Osteocyte (in vitro differentiated cells): ENCODE measurements around the gene ABCD2. TPM values are rescaled to one million over a fixed set of nuclear protein-coding genes. Genes with fewer than 3 reads are reported as not detected.

ENCODE experiments used
- DNase-seq: peaks from one replicate; pipeline ENCODE4 v3.0.0; 2021; ENCODE audit warnings: mixed read lengths; ENCODE audit not compliant: unreplicated experiment; ENCODE audit errors: extremely low spot score
- H3K27ac Mint-ChIP-seq: one replicate; pipeline ENCODE4 v1.8.0; 2021; ENCODE audit warnings: mild to moderate bottlenecking, mixed read lengths; ENCODE audit not compliant: unreplicated experiment
- H3K27me3 Mint-ChIP-seq: one replicate; pipeline ENCODE4 v1.8.0; 2021; ENCODE audit warnings: mixed read lengths; ENCODE audit not compliant: unreplicated experiment
- H3K36me3 Mint-ChIP-seq: one replicate; pipeline ENCODE4 v1.8.0; 2021; ENCODE audit warnings: mixed read lengths; ENCODE audit not compliant: unreplicated experiment
- H3K4me1 Mint-ChIP-seq: one replicate; pipeline ENCODE4 v1.8.0; 2021; ENCODE audit warnings: mixed read lengths; ENCODE audit not compliant: unreplicated experiment
- H3K4me3 Mint-ChIP-seq: one replicate; pipeline ENCODE4 v1.8.0; 2021; ENCODE audit warnings: mild to moderate bottlenecking, moderate library complexity, mixed read lengths; ENCODE audit not compliant: unreplicated experiment
- H3K9me3 Mint-ChIP-seq: one replicate; pipeline ENCODE4 v1.8.0; 2021; ENCODE audit warnings: mixed read lengths; ENCODE audit not compliant: unreplicated experiment
- CTCF ChIP-seq: fragments of 200-600 bp; sonication (generic); IDR thresholded peaks from 2 replicates; pipeline ENCODE4 v1.5.0; 2021; ENCODE audit warnings: antibody characterized with exemption, mild to moderate bottlenecking, moderate library complexity
- total RNA-seq: library from RNA; stranded (reverse); gene quantifications from 2 replicates; pipeline ENCODE4 v1.2.1, GENCODE V29; 2021

Gene ABCD2
- total RNA-seq, 1 donor from 2014 or later, result not detected

- no peak for DNase-seq
- no peaks in the 10 kb centered on the region for H3K36me3 Mint-ChIP-seq
- peaks cover 7% of the 10 kb centered on the region for H3K4me1 Mint-ChIP-seq
- H3K27ac Mint-ChIP-seq, result no peak overlapping the region
- TF ChIP-seq CTCF, result no peak
- peaks cover 10% of the 10 kb centered on the region for H3K27me3 Mint-ChIP-seq
- H3K4me3 Mint-ChIP-seq, result no peak overlapping the region
- H3K9me3 Mint-ChIP-seq, result no peaks in the 10 kb centered on the region
Observed at GRCh38 chr12:39620659-39621658, 1.4 kb upstream of the ABCD2 start.

- DNase-seq, result no peak
- no peaks in the 10 kb centered on the region for H3K9me3 Mint-ChIP-seq
- no peak for TF ChIP-seq CTCF
- no peak overlapping the region for H3K27ac Mint-ChIP-seq
- peaks cover 14% of the 10 kb centered on the region for H3K27me3 Mint-ChIP-seq
- peaks cover 7% of the 10 kb centered on the region for H3K4me1 Mint-ChIP-seq
- no peaks in the 10 kb centered on the region for H3K36me3 Mint-ChIP-seq
- H3K4me3 Mint-ChIP-seq, result no peak overlapping the region
Observed at GRCh38 chr12:39619316-39619659, 315 bp downstream of the ABCD2 start.

- no peaks in the 10 kb centered on the region for H3K36me3 Mint-ChIP-seq
- DNase-seq, result no peak
- peaks cover 7% of the 10 kb centered on the region for H3K4me1 Mint-ChIP-seq
- H3K27me3 Mint-ChIP-seq, result peaks cover 20% of the 10 kb centered on the region
- no peaks in the 10 kb centered on the region for H3K9me3 Mint-ChIP-seq
- no peak for TF ChIP-seq CTCF
- no peak overlapping the region for H3K4me3 Mint-ChIP-seq
- H3K27ac Mint-ChIP-seq, result no peak overlapping the region
Observed at GRCh38 chr12:39618701-39619100, 902 bp downstream of the ABCD2 start.

- no peak for TF ChIP-seq CTCF
- Mint-ChIP-seq H3K4me3 (no peak overlapping the region), H3K27me3 (peaks cover 20% of the 10 kb centered on the region), H3K36me3 (no peaks in the 10 kb centered on the region), H3K27ac (no peak overlapping the region), H3K9me3 (no peaks in the 10 kb centered on the region), H3K4me1 (peaks cover 7% of the 10 kb centered on the region)
- no peak for DNase-seq
Observed at GRCh38 chr12:39617887-39618286, 1.7 kb downstream of the ABCD2 start.

GRCh38 chr12:39616666-39617065 lies 2.9 kb downstream of the ABCD2 start:
- no peak overlapping the region for H3K4me3 Mint-ChIP-seq
- H3K27ac Mint-ChIP-seq, result no peak overlapping the region
- H3K36me3 Mint-ChIP-seq, result no peaks in the 10 kb centered on the region
- H3K9me3 Mint-ChIP-seq, result no peaks in the 10 kb centered on the region
- TF ChIP-seq CTCF, result no peak
- H3K27me3 Mint-ChIP-seq, result peaks cover 20% of the 10 kb centered on the region
- peaks cover 7% of the 10 kb centered on the region for H3K4me1 Mint-ChIP-seq
- no peak for DNase-seq
